Gastrocnemius medialis (tissue), 4 donors: ENCODE results near the gene CCDC195. TPM values are rescaled to one million over a fixed set of nuclear protein-coding genes. Genes with fewer than 3 reads are reported as not detected.

Experiments
- ATAC-seq, 2 donors: fragments of 150-250 bp; one replicate each; pipeline ENCODE4 v1.9.1; 2016
- DNase-seq, 2 donors: peaks; one replicate each; pipeline ENCODE4 v3.0.0-alpha.2; 2019
- H3K27ac ChIP-seq, 4 donors: fragments of 200-600 bp; sonication (generic); 1 replicate in 1 of 4; 2 replicates in 3 of 4; pipeline ENCODE4 v1.5.1; 2016 to 2018; ENCODE audit warnings: mild to moderate bottlenecking in 2 of 4, moderate library complexity in 1 of 4
- H3K27me3 ChIP-seq, 3 donors: fragments of 200-600 bp; sonication (generic) in 2 of 3; 1 replicate in 1 of 3; 2 replicates in 2 of 3; pipeline versions ENCODE4 v1.5.1 to v1.6.0; 2016 to 2019; ENCODE audit warnings: mild to moderate bottlenecking in 1 of 3, moderate library complexity in 1 of 3
- H3K36me3 ChIP-seq, 2 donors: fragments of 200-600 bp; sonication (generic) in 1 of 2; one replicate each; pipeline ENCODE4 v1.5.1; 2017 to 2018
- H3K4me1 ChIP-seq, 2 donors: fragments of 200-600 bp; sonication (generic) in 1 of 2; one replicate each; pipeline ENCODE4 v1.5.1; 2016 to 2017; ENCODE audit warnings: mild to moderate bottlenecking in 2 of 2
- H3K4me3 ChIP-seq, 4 donors: fragments of 200-600 bp; sonication (generic) in 3 of 4; 1 replicate in 1 of 4; 2 replicates in 3 of 4; pipeline ENCODE4 v1.5.1; 2016 to 2019; ENCODE audit warnings: mild to moderate bottlenecking in 2 of 4
- H3K9me3 ChIP-seq, 3 donors: fragments of 200-600 bp; sonication (generic) in 2 of 3; 1 replicate in 1 of 3; 2 replicates in 2 of 3; pipeline ENCODE4 v1.5.1; 2016 to 2019
- POLR2A ChIP-seq, 2 donors: fragments of 450-650 bp; IDR thresholded peaks; one replicate each; pipeline ENCODE4 v1.6.1; 2017; ENCODE audit warnings: antibody characterized with exemption in 2 of 2, mild to moderate bottlenecking in 2 of 2, moderate library complexity in 2 of 2
- in situ Hi-C, 4 donors: fragments of 200-750 bp; cut with MboI; loops; one replicate each; pipeline versions ENCODE4 v1.15.0 to v1.8.0; 2017; ENCODE audit warnings: low sequenced_read_pairs in 4 of 4
- intact Hi-C: fragments of 100-400 bp; cut with DNase I; formaldehyde crosslinking; loops from one replicate; pipeline ENCODE4 v1.15.1; 2023; ENCODE audit warnings: low total_unique reads
- total RNA-seq, 4 donors: library from RNA; depleted of rRNA; stranded (reverse); fragments of >200 nt; gene quantifications; one replicate each; pipeline versions ENCODE4 v1.1.0 to v1.2.3, GENCODE V29; 2016
- TF ChIP-seq, protein P1 (sequence below), 5 experiments: fragments of 450-650 bp in 3 of 5; fragments of 200-600 bp in 2 of 5; sonication (generic) in 2 of 5; IDR thresholded peaks in 4 of 5; conservative IDR thresholded peaks in 1 of 5; 1 replicate in 4 of 5; 2 replicates in 1 of 5; pipeline ENCODE4 v1.5.1; 2016 to 2019; ENCODE audit warnings: antibody characterized with exemption in 5 of 5, mild to moderate bottlenecking in 3 of 5, moderate library complexity in 3 of 5

Gene CCDC195
- total RNA-seq, 4 donors from 2014 or later, result not detected

DNA sequence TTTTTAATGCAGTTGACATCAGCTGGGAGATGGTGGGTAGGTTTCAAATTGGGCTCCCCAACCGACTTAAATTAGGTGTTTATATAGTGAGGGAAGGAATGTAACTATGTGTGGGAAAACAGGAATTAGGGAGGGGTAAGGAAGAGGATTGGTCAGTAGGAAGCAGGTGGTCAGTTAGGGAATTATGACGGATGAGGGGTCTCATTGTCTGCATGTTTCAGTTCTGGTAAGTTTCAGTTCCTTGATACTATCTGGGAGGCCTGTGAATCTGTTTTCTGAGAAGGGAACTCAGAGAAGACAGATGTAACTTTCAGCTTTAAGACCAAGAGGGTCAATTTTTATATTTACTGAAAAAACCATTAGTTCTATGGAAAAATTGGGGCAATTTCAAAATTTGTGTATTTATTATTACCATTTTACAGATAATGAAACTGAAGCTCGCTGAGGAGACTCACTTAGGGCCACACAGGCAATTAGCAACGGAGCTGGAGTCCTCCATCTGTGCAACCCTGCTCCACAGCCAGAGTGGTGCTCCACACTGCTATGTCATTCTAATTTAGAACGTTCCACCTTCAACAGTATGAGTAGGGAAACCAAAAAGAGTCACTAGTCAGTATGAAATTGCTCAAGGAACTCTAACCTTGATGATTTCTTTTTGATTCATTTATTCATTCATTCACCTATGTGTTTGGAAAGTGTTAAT lies 36.0 kb upstream of the CCDC195 start:
- H3K36me3 ChIP-seq, result no peaks in the 10 kb centered on the region
- no peak overlapping the region for H3K4me3 ChIP-seq
- no peak for DNase-seq
- no peaks in the 10 kb centered on the region for H3K4me1 ChIP-seq
- no peaks in the 10 kb centered on the region for H3K27me3 ChIP-seq
- in situ Hi-C loops (no loop called here), intact Hi-C loops (no loop called here)
- no peak for TF ChIP-seq POLR2A (IDR thresholded peaks at IDR 0.05)
- TF ChIP-seq, protein P1, sequence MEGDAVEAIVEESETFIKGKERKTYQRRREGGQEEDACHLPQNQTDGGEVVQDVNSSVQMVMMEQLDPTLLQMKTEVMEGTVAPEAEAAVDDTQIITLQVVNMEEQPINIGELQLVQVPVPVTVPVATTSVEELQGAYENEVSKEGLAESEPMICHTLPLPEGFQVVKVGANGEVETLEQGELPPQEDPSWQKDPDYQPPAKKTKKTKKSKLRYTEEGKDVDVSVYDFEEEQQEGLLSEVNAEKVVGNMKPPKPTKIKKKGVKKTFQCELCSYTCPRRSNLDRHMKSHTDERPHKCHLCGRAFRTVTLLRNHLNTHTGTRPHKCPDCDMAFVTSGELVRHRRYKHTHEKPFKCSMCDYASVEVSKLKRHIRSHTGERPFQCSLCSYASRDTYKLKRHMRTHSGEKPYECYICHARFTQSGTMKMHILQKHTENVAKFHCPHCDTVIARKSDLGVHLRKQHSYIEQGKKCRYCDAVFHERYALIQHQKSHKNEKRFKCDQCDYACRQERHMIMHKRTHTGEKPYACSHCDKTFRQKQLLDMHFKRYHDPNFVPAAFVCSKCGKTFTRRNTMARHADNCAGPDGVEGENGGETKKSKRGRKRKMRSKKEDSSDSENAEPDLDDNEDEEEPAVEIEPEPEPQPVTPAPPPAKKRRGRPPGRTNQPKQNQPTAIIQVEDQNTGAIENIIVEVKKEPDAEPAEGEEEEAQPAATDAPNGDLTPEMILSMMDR (IDR thresholded peaks at IDR 0.05 in 4 of 5, conservative IDR thresholded peaks at IDR 0.05 in 1 of 5), result no peak
- H3K9me3 ChIP-seq, result no peaks in the 10 kb centered on the region
- no peak for ATAC-seq
- H3K27ac ChIP-seq, result no peak overlapping the region

DNA sequence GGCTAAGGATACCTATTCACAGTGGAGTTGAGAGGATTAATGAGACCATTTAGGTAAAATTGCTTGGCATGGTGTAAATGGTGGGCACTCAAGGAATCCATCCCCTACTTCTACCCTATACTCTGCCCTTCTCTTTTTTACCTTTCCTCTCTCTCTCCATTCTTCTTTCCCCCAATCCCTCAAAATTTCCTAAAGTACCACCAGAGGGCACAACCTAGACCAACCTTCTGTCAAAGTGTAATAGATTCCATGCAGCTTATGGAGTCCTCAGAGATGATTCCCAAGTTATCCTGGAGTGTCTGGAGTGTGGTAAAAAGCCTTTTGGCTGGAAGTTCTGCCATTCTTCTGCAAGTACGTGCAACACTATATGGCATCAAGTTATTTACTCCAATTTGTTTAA lies 33.0 kb upstream of the CCDC195 start:
- Histone ChIP-seq H3K36me3 (no peaks in the 10 kb centered on the region), H3K27me3 (no peaks in the 10 kb centered on the region), H3K9me3 (no peaks in the 10 kb centered on the region), H3K4me3 (no peak overlapping the region), H3K4me1 (no peaks in the 10 kb centered on the region), H3K27ac (no peak overlapping the region)
- intact Hi-C loops (no loop called here), in situ Hi-C loops (no loop called here)
- DNase-seq (no peak), ATAC-seq (no peak)
- TF ChIP-seq POLR2A (IDR thresholded peaks at IDR 0.05), result no peak
- TF ChIP-seq, protein P1 (IDR thresholded peaks at IDR 0.05 in 4 of 5, conservative IDR thresholded peaks at IDR 0.05 in 1 of 5), result no peak

DNA sequence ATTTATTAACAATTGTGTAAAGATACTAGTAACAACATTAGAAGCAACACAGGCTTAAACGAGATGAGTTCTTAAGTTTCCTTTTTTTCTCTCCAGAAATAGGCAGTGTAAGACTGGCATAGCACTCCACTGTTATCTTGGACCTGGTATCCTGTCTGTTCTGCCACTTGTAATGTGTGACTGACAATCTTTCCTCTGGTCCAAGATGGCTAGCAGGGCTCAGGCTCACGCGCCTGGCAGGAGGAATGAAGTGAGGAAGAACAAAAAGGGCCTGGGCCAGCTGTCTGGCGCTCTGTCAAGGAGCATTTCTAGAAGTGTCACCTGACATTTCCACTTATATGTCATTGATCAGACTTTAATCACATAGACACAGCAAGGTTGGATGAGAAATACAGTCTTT lies 31.6 kb upstream of the CCDC195 start:
- no peak for TF ChIP-seq POLR2A (IDR thresholded peaks at IDR 0.05)
- TF ChIP-seq, protein P1 (IDR thresholded peaks at IDR 0.05 in 4 of 5, conservative IDR thresholded peaks at IDR 0.05 in 1 of 5), result no peak
- DNase-seq, result no peak
- in situ Hi-C loops (no loop called here), intact Hi-C loops (no loop called here)
- Histone ChIP-seq H3K4me3 (no peak overlapping the region), H3K27me3 (no peaks in the 10 kb centered on the region), H3K9me3 (no peaks in the 10 kb centered on the region), H3K36me3 (no peaks in the 10 kb centered on the region), H3K4me1 (no peaks in the 10 kb centered on the region), H3K27ac (no peak overlapping the region)
- no peak for ATAC-seq

DNA sequence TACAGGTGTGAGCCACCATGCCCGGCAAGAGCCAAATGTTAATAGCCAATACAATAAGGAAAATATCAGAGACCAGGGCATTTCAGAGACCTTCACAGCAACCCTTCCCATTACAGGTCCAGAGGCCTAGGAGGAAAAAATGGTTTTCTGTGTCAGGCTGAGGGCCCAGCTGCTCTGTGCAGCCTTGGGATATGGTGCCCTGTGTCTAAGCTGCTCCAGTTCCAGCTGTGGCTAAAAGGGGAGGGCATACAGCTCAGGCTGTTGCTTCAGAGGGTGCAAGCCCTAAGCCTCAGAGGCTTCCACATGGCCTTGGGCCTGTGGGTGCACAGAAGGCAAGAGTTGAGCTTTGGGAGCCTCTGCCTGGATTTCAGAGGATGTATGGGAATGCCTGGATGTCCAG lies 20.1 kb upstream of the CCDC195 start:
- DNase-seq, result no peak
- ATAC-seq, result no peak
- Histone ChIP-seq H3K36me3 (no peaks in the 10 kb centered on the region), H3K4me1 (no peaks in the 10 kb centered on the region), H3K27ac (no peak overlapping the region), H3K27me3 (no peaks in the 10 kb centered on the region), H3K9me3 (no peaks in the 10 kb centered on the region), H3K4me3 (no peak overlapping the region)
- in situ Hi-C loops (no loop called here), intact Hi-C loops (no loop called here)
- TF ChIP-seq, protein P1 (IDR thresholded peaks at IDR 0.05 in 4 of 5, conservative IDR thresholded peaks at IDR 0.05 in 1 of 5), result no peak
- TF ChIP-seq POLR2A (IDR thresholded peaks at IDR 0.05), result no peak

DNA sequence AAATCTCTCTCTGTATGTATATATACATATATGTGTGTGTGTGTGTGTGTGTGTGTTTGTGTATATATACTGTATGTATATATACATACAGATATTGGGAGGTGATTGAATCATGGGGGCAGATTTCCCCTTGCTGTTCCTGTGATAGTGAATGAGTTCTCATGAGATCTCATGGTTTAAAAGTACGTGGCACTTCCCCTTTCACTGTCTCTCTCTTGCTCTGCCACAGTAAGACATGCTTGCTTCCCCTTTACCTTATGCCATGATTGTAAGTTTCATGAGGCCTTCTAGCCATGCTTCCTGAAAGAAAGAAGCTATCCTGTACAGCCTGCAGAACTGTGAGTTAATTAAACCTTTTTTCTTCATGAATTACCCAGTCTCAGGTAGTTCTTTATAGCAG lies 18.8 kb upstream of the CCDC195 start:
- no peaks in the 10 kb centered on the region for H3K27me3 ChIP-seq
- intact Hi-C loops (no loop called here), in situ Hi-C loops (no loop called here)
- no peaks in the 10 kb centered on the region for H3K4me1 ChIP-seq
- no peak for TF ChIP-seq POLR2A (IDR thresholded peaks at IDR 0.05)
- TF ChIP-seq, protein P1 (IDR thresholded peaks at IDR 0.05 in 4 of 5, conservative IDR thresholded peaks at IDR 0.05 in 1 of 5), result no peak
- no peak overlapping the region for H3K4me3 ChIP-seq
- DNase-seq, result no peak
- no peak overlapping the region for H3K27ac ChIP-seq
- no peaks in the 10 kb centered on the region for H3K9me3 ChIP-seq
- H3K36me3 ChIP-seq, result no peaks in the 10 kb centered on the region
- no peak for ATAC-seq
